NCI-H146 treated with DMSO at 0.1 percent for 48 hours (cell line): ENCODE data around the gene OR6C76.
"Not testable (repeated sequence)": the region's sequence is repeated elsewhere in the genome, so short reads cannot be mapped to it uniquely, and the experiment has no call there.

Source experiments
- DNase-seq: peaks from one replicate; lab custom pipeline; 2025; ENCODE audit not compliant: unreplicated experiment; lab: John Stamatoyannopoulos, UW

The OR6C76 gene

GRCh38 chr12:55425954-55426353, at the start of gene OR6C76:
Gene OR6C76, plus strand, starts transcription at chr12:55426254. Its CDS starts 0 bp downstream, at chr12:55426254.
- no peak for DNase-seq

GRCh38 chr12:55385891-55386290, 40.2 kb upstream of the OR6C76 start:
- DNase-seq, result no peak

- no peak for DNase-seq
Observed at GRCh38 chr12:55392032-55392795, 33.8 kb upstream of the OR6C76 start.

GRCh38 chr12:55396326-55396725, 29.7 kb upstream of the OR6C76 start:
- DNase-seq, result no peak

- no peak for DNase-seq
Observed at GRCh38 chr12:55400229-55400628, 25.8 kb upstream of the OR6C76 start, which contains the start of gene OR6C65. Gene OR6C65, plus strand, starts transcription at chr12:55400529. Its CDS starts 0 bp downstream, at chr12:55400529.

- no peak for DNase-seq
Observed at GRCh38 chr12:55407866-55408265, 18.2 kb upstream of the OR6C76 start.

GRCh38 chr12:55409133-55409532, 16.9 kb upstream of the OR6C76 start:
- DNase-seq, result not testable (repeated sequence)

- DNase-seq, result not testable (repeated sequence)
Observed at GRCh38 chr12:55412138-55412537, 13.9 kb upstream of the OR6C76 start.

GRCh38 chr12:55413498-55414388, 12.3 kb upstream of the OR6C76 start:
- DNase-seq, result not testable (repeated sequence)

- DNase-seq, result not testable (repeated sequence)
Observed at GRCh38 chr12:55414396-55414823, 11.6 kb upstream of the OR6C76 start.

GRCh38 chr12:55414889-55415288, 11.2 kb upstream of the OR6C76 start:
- DNase-seq, result not testable (repeated sequence)

GRCh38 chr12:55416961-55417360, 9.1 kb upstream of the OR6C76 start:
- no peak for DNase-seq

GRCh38 chr12:55420307-55420962, 5.6 kb upstream of the OR6C76 start:
- no peak for DNase-seq

- no peak for DNase-seq
Observed at GRCh38 chr12:55428331-55429243, 2.5 kb downstream of the OR6C76 start.

GRCh38 chr12:55441233-55441632, 15.2 kb downstream of the OR6C76 start:
- DNase-seq, result not testable (repeated sequence)

GRCh38 chr12:55443776-55444175, 17.7 kb downstream of the OR6C76 start, which contains the start of gene OR6C2:
Gene OR6C2, plus strand, starts transcription at chr12:55444076. Its CDS starts 8,138 bp downstream, at chr12:55452214.
- DNase-seq, result no peak

- DNase-seq, result no peak
Observed at GRCh38 chr12:55445357-55445756, 19.3 kb downstream of the OR6C76 start.

- DNase-seq, result no peak
Observed at GRCh38 chr12:55446326-55446725, 20.3 kb downstream of the OR6C76 start.

- no peak for DNase-seq
Observed at GRCh38 chr12:55448825-55449224, 22.8 kb downstream of the OR6C76 start.

- DNase-seq, result not testable (repeated sequence)
Observed at GRCh38 chr12:55464926-55465325, 38.9 kb downstream of the OR6C76 start.
